Neural cell (in vitro differentiated cells): ENCODE measurements around the gene NDFIP1.

Source experiments
- CTCF ChIP-seq: fragments of 450-650 bp; IDR thresholded peaks from 2 replicates; pipeline ENCODE4 v1.5.1; 2014; ENCODE audit warnings: antibody characterized with exemption, mild to moderate bottlenecking, moderate library complexity; ENCODE audit not compliant: poor library complexity, severe bottlenecking
- EP300 ChIP-seq: fragments of 450-650 bp; conservative IDR thresholded peaks from 2 replicates; pipeline ENCODE4 v1.6.1; 2014; ENCODE audit warnings: antibody characterized with exemption, mild to moderate bottlenecking, moderate library complexity; ENCODE audit not compliant: poor library complexity, severe bottlenecking
- EZH2 ChIP-seq: fragments of 200-600, 300-800 bp; shearing (Covaris generic), sonication (generic); IDR thresholded peaks from 2 replicates; pipeline ENCODE4 v1.6.1; 2014; ENCODE audit warnings: antibody characterized with exemption, low read length, borderline replicate concordance, mild to moderate bottlenecking; ENCODE audit not compliant: insufficient read depth, poor library complexity, severe bottlenecking
- MXI1 ChIP-seq: fragments of 450-650 bp; conservative IDR thresholded peaks from 2 replicates; pipeline ENCODE4 v1.6.1; 2014; ENCODE audit warnings: antibody characterized with exemption, mild to moderate bottlenecking; ENCODE audit not compliant: poor library complexity, severe bottlenecking
- SMC3 ChIP-seq: fragments of 450-650 bp; conservative IDR thresholded peaks from 2 replicates; pipeline ENCODE4 v1.6.1; 2014; ENCODE audit warnings: antibody characterized with exemption, mild to moderate bottlenecking, moderate library complexity; ENCODE audit not compliant: poor library complexity
- TAF1 ChIP-seq: IDR thresholded peaks from 2 replicates; pipeline ENCODE4 v1.6.1; 2012; ENCODE audit warnings: low read depth

DNA sequence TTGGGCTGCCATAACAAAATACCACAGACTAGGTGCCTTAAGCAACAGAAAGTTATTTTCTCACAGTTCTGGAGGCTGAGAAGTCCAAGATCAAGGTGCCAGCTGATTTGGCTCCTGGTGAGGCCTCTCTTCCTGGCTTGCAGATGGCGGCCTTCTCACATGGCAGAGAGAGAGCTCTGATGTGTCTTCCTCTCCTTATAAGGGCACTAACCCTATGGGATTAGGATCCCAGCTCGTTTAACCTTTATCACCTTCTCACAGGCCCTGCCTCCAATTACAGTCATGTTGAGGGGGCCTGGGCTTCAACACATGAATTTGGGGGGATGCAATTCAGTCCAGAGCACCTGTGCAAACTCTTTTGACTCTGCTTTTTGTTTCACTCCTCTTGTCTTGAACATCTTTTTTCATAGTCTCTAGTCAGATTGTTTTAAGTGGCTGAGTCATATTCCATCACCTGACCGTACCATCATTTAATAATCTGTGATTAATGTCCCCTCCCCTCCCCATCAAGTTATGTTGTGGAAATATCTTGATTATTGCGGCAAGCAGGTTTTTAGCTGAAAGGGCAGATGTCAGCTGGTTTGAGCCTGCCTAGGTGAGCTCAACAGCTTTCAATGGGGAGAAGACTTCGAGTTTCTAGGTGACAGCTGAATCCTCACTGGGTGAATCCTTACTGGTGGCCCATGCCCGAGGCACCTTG, 61.8 kb downstream of the NDFIP1 start:
- TF ChIP-seq TAF1 (no peak), CTCF (no peak), MXI1 (no peak), EZH2 (no peak), EP300 (no peak), SMC3 (no peak)
